ENCODE data around the gene INHBB.
"Not testable (repeated sequence)": the region's sequence is repeated elsewhere in the genome, so short reads cannot be mapped to it uniquely, and the experiment has no call there.

The INHBB gene

GRCh38 chr2:120346026-120346666 lies at the start of gene INHBB:
Gene INHBB, plus strand, starts transcription at chr2:120346136. Its CDS starts 53 bp downstream, at chr2:120346189.
- DNase-seq (ENCODE audit: low read depth): no peak

GRCh38 chr2:120298173-120298835 lies 47.6 kb upstream of the INHBB start:
- DNase-seq (ENCODE audit: low read depth): no peak

- no peak for DNase-seq (ENCODE audit: low read depth)
These were observed 46.9 kb upstream of the INHBB start for GRCh38 chr2:120299004-120299403.

- DNase-seq (ENCODE audit: low read depth): no peak
These were observed 46.4 kb upstream of the INHBB start for GRCh38 chr2:120299561-120299960.

GRCh38 chr2:120300385-120300784 lies 45.6 kb upstream of the INHBB start:
- DNase-seq (ENCODE audit: low read depth): no peak

- no peak for DNase-seq (ENCODE audit: low read depth)
These were observed 44.7 kb upstream of the INHBB start for GRCh38 chr2:120301284-120301683.

- no peak for DNase-seq (ENCODE audit: low read depth)
These were observed 43.6 kb upstream of the INHBB start for GRCh38 chr2:120302301-120302700.

GRCh38 chr2:120303177-120303576 lies 42.8 kb upstream of the INHBB start:
- no peak for DNase-seq (ENCODE audit: low read depth)

GRCh38 chr2:120305296-120305695 lies 40.6 kb upstream of the INHBB start:
- no peak for DNase-seq (ENCODE audit: low read depth)

- DNase-seq (ENCODE audit: low read depth): no peak
These were observed 39.9 kb upstream of the INHBB start for GRCh38 chr2:120305937-120306490.

GRCh38 chr2:120307482-120307881 lies 38.5 kb upstream of the INHBB start:
- DNase-seq (ENCODE audit: low read depth): no peak

- DNase-seq (ENCODE audit: low read depth): no peak
These were observed 37.7 kb upstream of the INHBB start for GRCh38 chr2:120308038-120308910.

GRCh38 chr2:120310136-120310535 lies 35.8 kb upstream of the INHBB start:
- DNase-seq (ENCODE audit: low read depth): no peak

- DNase-seq (ENCODE audit: low read depth): not testable (repeated sequence)
These were observed 35.1 kb upstream of the INHBB start for GRCh38 chr2:120310841-120311240.

- DNase-seq (ENCODE audit: low read depth): no peak
These were observed 33.9 kb upstream of the INHBB start for GRCh38 chr2:120312076-120312475.

GRCh38 chr2:120312860-120313694 lies 32.9 kb upstream of the INHBB start:
- DNase-seq (ENCODE audit: low read depth): peak; percentile 51

- no peak for DNase-seq (ENCODE audit: low read depth)
These were observed 32.0 kb upstream of the INHBB start for GRCh38 chr2:120313695-120314615.

GRCh38 chr2:120314690-120315366 lies 31.1 kb upstream of the INHBB start:
- no peak for DNase-seq (ENCODE audit: low read depth)

- no peak for DNase-seq (ENCODE audit: low read depth)
These were observed 30.4 kb upstream of the INHBB start for GRCh38 chr2:120315367-120316033.

Data from stimulated activated CD8-positive, alpha-beta memory T cell treated with anti-CD3 and anti-CD28 coated beads, Interleukin-12 subunit alpha, Interleukin-12 subunit beta, amount 100 ng/mL, for 1 hour (primary cell).